ENCODE data around the gene COMMD7. TPM values are rescaled to one million over a fixed set of nuclear protein-coding genes. Genes with fewer than 3 reads are reported as not detected.

Gene COMMD7
- total RNA-seq, 3 donors from 2014 or later = 29.6 to 37.0 (median 36.6) TPM

DNA sequence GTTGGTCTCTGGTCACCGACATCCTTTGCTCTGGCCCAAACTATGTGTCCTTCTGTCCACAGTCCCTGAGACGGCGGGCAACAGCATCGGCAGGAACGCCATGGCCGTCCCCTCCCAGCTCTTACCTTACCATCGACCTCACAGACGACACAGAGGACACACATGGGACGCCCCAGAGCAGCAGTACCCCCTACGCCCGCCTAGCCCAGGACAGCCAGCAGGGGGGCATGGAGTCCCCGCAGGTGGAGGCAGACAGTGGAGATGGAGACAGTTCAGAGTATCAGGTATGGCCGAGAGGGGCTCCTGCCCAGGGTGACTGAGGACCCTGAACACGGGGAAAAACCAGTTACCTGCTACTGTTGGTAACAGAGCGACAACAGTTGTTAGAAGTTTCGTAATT is 43.9 kb upstream of the COMMD7 start:
- ATAC-seq = no peak
- no peaks in the 10 kb centered on the region for H3K4me1 ChIP-seq (ENCODE audit: low read depth)
- H3K9me3 ChIP-seq = no peaks in the 10 kb centered on the region
- no peaks in the 10 kb centered on the region for H3K36me3 ChIP-seq (ENCODE audit: low read depth)
- H3K4me3 ChIP-seq = no peak overlapping the region
- TF ChIP-seq, protein P1, sequence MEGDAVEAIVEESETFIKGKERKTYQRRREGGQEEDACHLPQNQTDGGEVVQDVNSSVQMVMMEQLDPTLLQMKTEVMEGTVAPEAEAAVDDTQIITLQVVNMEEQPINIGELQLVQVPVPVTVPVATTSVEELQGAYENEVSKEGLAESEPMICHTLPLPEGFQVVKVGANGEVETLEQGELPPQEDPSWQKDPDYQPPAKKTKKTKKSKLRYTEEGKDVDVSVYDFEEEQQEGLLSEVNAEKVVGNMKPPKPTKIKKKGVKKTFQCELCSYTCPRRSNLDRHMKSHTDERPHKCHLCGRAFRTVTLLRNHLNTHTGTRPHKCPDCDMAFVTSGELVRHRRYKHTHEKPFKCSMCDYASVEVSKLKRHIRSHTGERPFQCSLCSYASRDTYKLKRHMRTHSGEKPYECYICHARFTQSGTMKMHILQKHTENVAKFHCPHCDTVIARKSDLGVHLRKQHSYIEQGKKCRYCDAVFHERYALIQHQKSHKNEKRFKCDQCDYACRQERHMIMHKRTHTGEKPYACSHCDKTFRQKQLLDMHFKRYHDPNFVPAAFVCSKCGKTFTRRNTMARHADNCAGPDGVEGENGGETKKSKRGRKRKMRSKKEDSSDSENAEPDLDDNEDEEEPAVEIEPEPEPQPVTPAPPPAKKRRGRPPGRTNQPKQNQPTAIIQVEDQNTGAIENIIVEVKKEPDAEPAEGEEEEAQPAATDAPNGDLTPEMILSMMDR (IDR thresholded peaks at IDR 0.05) = no peak
- DNase-seq = no peak
- intact Hi-C loops (cut with DNase I, micrococcal nuclease) = no loop called here

GRCh38 chr20:32786059-32786760 is 42.9 kb upstream of the COMMD7 start:
- DNase-seq (no peak), ATAC-seq (no peak)
- intact Hi-C loops (cut with DNase I, micrococcal nuclease) = no loop called here
- H3K36me3 ChIP-seq (ENCODE audit: low read depth) = no peaks in the 10 kb centered on the region
- H3K9me3 ChIP-seq = no peaks in the 10 kb centered on the region
- H3K4me3 ChIP-seq = no peak overlapping the region
- TF ChIP-seq, protein P1 (IDR thresholded peaks at IDR 0.05) = no peak
- no peaks in the 10 kb centered on the region for H3K4me1 ChIP-seq (ENCODE audit: low read depth)

- no peaks in the 10 kb centered on the region for H3K36me3 ChIP-seq (ENCODE audit: low read depth)
- TF ChIP-seq, protein P1 (IDR thresholded peaks at IDR 0.05) = no peak
- DNase-seq (no peak), ATAC-seq (no peak)
- H3K4me3 ChIP-seq = no peak overlapping the region
- no peaks in the 10 kb centered on the region for H3K9me3 ChIP-seq
- intact Hi-C loops (cut with DNase I, micrococcal nuclease) = no loop called here
- no peaks in the 10 kb centered on the region for H3K4me1 ChIP-seq (ENCODE audit: low read depth)
Measured at GRCh38 chr20:32784369-32785080, 41.3 kb upstream of the COMMD7 start.

DNA sequence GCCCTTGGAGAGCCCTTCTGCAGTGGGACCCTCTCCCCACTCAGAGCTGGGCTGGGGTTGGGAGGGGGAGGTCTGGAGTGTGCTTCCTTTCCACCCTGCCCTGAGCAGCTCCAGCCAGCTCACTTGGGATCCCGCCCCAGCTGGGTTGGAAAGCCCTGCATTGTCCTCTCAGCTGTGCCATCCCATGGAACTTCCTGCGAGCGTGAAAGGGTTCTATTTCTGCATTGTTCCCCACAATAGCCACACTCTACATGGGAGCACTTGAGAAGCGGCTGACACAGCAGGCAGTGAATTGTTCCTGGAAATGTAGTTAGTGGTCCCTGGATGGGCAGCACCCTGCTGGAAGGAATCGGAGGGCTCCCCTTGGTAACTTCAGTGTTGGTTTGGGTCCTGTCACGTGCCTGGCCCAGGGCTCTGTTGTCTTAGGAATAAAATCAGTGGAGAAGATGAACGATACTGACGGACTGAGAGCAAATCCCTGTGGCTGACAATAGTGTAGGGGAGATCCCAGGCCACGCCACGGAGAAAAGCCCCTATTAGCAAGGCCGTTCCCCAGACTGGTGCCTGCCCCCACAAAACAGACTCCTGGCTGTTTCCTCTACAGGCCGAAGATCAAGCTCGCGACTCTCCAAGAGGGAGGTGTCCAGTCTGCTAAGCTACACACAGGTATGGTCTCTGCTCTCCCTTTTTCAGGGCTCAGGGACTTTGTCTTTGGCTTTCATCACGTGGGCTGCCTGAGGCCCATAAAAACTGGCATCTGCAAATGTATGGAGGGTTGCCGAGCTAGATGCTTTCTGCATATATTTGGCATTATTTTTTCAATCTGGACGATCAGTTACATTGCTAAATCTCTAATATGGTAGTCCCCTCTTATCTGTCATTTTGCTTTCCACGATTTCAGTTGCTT is 37.7 kb upstream of the COMMD7 start:
- ATAC-seq (no peak), DNase-seq (no peak)
- no peak overlapping the region for H3K4me3 ChIP-seq
- no peaks in the 10 kb centered on the region for H3K36me3 ChIP-seq (ENCODE audit: low read depth)
- TF ChIP-seq, protein P1 (IDR thresholded peaks at IDR 0.05) = no peak
- no peaks in the 10 kb centered on the region for H3K4me1 ChIP-seq (ENCODE audit: low read depth)
- intact Hi-C loops (cut with DNase I, micrococcal nuclease) = no loop called here
- no peaks in the 10 kb centered on the region for H3K9me3 ChIP-seq

DNA sequence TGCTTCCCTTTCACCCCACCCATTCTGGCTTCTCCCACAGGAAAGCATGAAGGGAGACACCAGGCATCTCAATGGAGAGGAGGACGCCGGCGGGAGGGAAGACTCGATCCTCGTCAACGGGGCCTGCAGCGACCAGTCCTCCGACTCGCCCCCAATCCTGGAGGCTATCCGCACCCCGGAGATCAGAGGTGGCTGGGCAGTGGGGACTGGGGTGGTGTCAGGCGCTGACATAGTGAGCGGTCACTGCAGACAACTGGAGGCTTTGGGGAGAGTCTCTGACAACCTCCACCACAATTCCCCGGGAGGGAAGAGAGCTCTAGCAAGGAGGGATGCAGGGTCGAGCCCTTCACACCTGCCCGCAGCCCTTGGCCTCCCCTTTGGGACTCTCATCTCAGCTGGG is 37.0 kb upstream of the COMMD7 start:
- Histone ChIP-seq H3K36me3 (ENCODE audit: low read depth) (no peaks in the 10 kb centered on the region), H3K4me3 (no peak overlapping the region), H3K9me3 (no peaks in the 10 kb centered on the region), H3K4me1 (ENCODE audit: low read depth) (no peaks in the 10 kb centered on the region)
- DNase-seq (no peak), ATAC-seq (no peak)
- intact Hi-C loops (cut with DNase I, micrococcal nuclease) = no loop called here
- TF ChIP-seq, protein P1 (IDR thresholded peaks at IDR 0.05) = no peak
